Keratinocyte (primary cell): ENCODE data around the gene SLC35B2. TPM values are rescaled to one million over a fixed set of nuclear protein-coding genes. Genes with fewer than 3 reads are reported as not detected.

Experiments used
- DNase-seq: peaks from one replicate; pipeline ENCODE4 v3.0.0-alpha.2; 2011; ENCODE audit warnings: low read depth, missing footprints, low spot score
- FAIRE-seq: peaks from 2 replicates; lab custom pipeline; 2011; peaks lifted over from hg19 to GRCh38; lab: Jason Lieb, UNC
- H2AFZ ChIP-seq: 2 replicates; pipeline ENCODE4 v1.6.0; 2012; ENCODE audit warnings: low read length, control low read depth, inconsistent platforms; ENCODE audit not compliant: control insufficient read depth
- H3K27ac ChIP-seq: 2 replicates; pipeline ENCODE4 v1.5.1; 2011; ENCODE audit warnings: low read length; ENCODE audit not compliant: control insufficient read depth, insufficient read depth
- H3K27me3 ChIP-seq: 3 replicates; pipeline ENCODE4 v1.6.0; 2011; ENCODE audit warnings: low read length; ENCODE audit not compliant: control insufficient read depth, insufficient read depth; ENCODE audit errors: extremely low read depth
- H3K36me3 ChIP-seq, 2 experiments: 2 replicates in 1 of 2; 3 replicates in 1 of 2; pipeline ENCODE4 v1.5.1; 2011; ENCODE audit warnings: low read length in 2 of 2, mild to moderate bottlenecking in 1 of 2; ENCODE audit not compliant: control insufficient read depth in 2 of 2, insufficient read depth in 2 of 2; ENCODE audit errors: extremely low read depth in 1 of 2
- H3K4me1 ChIP-seq: 3 replicates; pipeline ENCODE4 v1.5.1; 2011; ENCODE audit warnings: low read length; ENCODE audit not compliant: control insufficient read depth, insufficient read depth; ENCODE audit errors: extremely low read depth
- H3K4me2 ChIP-seq: 3 replicates; pipeline ENCODE4 v1.6.0; 2011; ENCODE audit warnings: low read depth, low read length; ENCODE audit not compliant: control insufficient read depth, insufficient read depth; ENCODE audit errors: extremely low read depth
- H3K4me3 ChIP-seq, 3 experiments: fragments of 200-600 bp in 1 of 3; sonication (generic) in 1 of 3; 2 replicates in 2 of 3; 3 replicates in 1 of 3; pipeline ENCODE4 v1.5.1; 2011 to 2016; ENCODE audit warnings: low read length in 3 of 3, mild to moderate bottlenecking in 3 of 3, control low read depth in 2 of 3, inconsistent platforms in 1 of 3, low read depth in 1 of 3, mixed read lengths in 1 of 3, mixed run types in 1 of 3, moderate library complexity in 1 of 3; ENCODE audit not compliant: control insufficient read depth in 2 of 3, insufficient read depth in 2 of 3; ENCODE audit errors: extremely low read depth in 1 of 3
- H3K79me2 ChIP-seq: 2 replicates; pipeline ENCODE4 v1.6.0; 2012; ENCODE audit warnings: low read length; ENCODE audit not compliant: control insufficient read depth, insufficient read depth
- H3K9ac ChIP-seq: 3 replicates; pipeline ENCODE4 v1.6.0; 2011; ENCODE audit warnings: low read length; ENCODE audit not compliant: control insufficient read depth, insufficient read depth; ENCODE audit errors: extremely low read depth
- H3K9me1 ChIP-seq: 3 replicates; pipeline ENCODE4 v1.6.0; 2011; ENCODE audit warnings: low read length; ENCODE audit not compliant: control insufficient read depth, insufficient read depth; ENCODE audit errors: extremely low read depth
- H3K9me3 ChIP-seq: 2 replicates; pipeline ENCODE4 v1.5.1; 2012; ENCODE audit warnings: low read depth, low read length; ENCODE audit not compliant: control insufficient read depth
- H4K20me1 ChIP-seq: 3 replicates; pipeline ENCODE4 v1.6.0; 2011; ENCODE audit warnings: low read length; ENCODE audit not compliant: control insufficient read depth, insufficient read depth; ENCODE audit errors: extremely low read depth
- CTCF ChIP-seq, 3 experiments: IDR thresholded peaks in 1 of 3; conservative IDR thresholded peaks in 1 of 3; optimal IDR thresholded peaks in 1 of 3; 2 replicates in 2 of 3; 3 replicates in 1 of 3; pipeline versions ENCODE3 to v1.5.1; 2011; ENCODE audit warnings: low read length in 3 of 3, mild to moderate bottlenecking in 3 of 3, moderate library complexity in 2 of 3, control low read depth in 1 of 3, inconsistent platforms in 1 of 3; ENCODE audit not compliant: insufficient read depth in 2 of 3; ENCODE audit errors: extremely low read depth in 1 of 3
- EZH2 ChIP-seq: IDR thresholded peaks from one replicate; pipeline ENCODE4 v1.6.1; 2012; ENCODE audit warnings: inconsistent platforms, mild to moderate bottlenecking, low read length, moderate library complexity
- dilution Hi-C: fragments of 300-500 bp; cut with MboI; formaldehyde crosslinking; loops from one replicate; pipeline ENCODE4 v1.7.0; 2020; ENCODE audit warnings: low sequenced_read_pairs; ENCODE audit not compliant: extremely low pct_ligation_motif_present
- polyA plus RNA-seq, 5 experiments: library from polyadenylated mRNA; depleted of rRNA in 3 of 5; stranded (reverse) in 3 of 5; stranded (forward) in 1 of 5; unstranded in 1 of 5; fragments of >200 nt; gene quantifications; 1 replicate in 1 of 5; 2 replicates in 3 of 5; 3 replicates in 1 of 5; pipeline versions ENCODE4 v1.2.1 to v1.2.3, GENCODE V29; 2011 to 2012; ENCODE audit warnings: missing spikeins in 2 of 5, low read depth in 1 of 5, low replicate concordance in 1 of 5

Gene SLC35B2
- polyA plus RNA-seq, 1 donor (not counting 4 experiments of a cell fraction or from before 2014, with no cell fraction given) = 69.9 TPM

DNA sequence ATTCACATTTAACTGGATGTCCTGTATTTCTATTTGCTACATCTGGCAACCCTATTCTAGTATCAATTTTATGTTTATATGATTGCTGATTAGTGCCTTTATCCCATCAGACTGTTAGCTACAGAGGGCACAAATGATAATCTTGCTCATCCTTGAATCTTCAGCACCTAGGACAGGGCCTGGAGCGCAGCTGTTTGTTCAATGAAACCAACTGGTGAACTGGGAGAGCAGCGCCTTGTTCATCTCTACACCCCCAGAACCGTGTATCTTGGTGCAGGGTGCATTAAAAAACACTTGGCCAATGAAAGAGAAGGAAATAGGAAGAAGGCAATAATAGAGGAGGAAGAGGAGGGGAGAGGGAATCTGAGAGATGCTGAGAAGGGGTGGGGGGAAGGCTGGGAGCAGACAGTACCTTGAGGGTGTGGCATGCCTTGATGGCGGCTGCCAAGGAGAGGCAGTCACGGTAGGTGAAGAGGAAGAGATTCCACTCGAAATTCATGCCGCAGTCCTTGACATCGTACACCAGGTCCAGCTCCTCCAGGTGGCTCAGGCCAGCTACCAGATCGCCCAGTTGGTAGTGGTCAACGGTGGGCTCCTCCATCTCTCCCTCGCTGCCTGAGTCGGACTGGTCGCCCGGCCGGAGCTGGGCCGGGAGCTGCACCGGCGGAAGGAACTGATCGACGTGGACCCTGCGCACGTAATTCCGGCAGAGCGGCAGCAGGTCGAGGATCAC is 28.4 kb upstream of the SLC35B2 start:
- Histone ChIP-seq H3K27ac (no peak overlapping the region), H3K9me1 (no peaks in the 10 kb centered on the region), H2AFZ (no peak overlapping the region), H3K4me1 (no peaks in the 10 kb centered on the region), H3K27me3 (peaks cover 25% of the 10 kb centered on the region), H3K4me3 (no peak overlapping the region), H3K36me3 (no peaks in the 10 kb centered on the region), H3K79me2 (no peaks in the 10 kb centered on the region), H3K9me3 (no peaks in the 10 kb centered on the region), H3K9ac (no peak overlapping the region), H3K4me2 (no peak overlapping the region), H4K20me1 (no peaks in the 10 kb centered on the region)
- DNase-seq (no peak), FAIRE-seq (no peak)
- TF ChIP-seq EZH2 = no peak
- TF ChIP-seq CTCF (optimal IDR thresholded peaks at IDR 0.05 in 1 of 3, IDR thresholded peaks at IDR 0.05 in 1 of 3, conservative IDR thresholded peaks at IDR 0.05 in 1 of 3; ENCODE audit: extremely low read depth in 1 of 3, insufficient read depth in 2 of 3, low read length in 3 of 3) = no peak
- dilution Hi-C loops = no loop called here

DNA sequence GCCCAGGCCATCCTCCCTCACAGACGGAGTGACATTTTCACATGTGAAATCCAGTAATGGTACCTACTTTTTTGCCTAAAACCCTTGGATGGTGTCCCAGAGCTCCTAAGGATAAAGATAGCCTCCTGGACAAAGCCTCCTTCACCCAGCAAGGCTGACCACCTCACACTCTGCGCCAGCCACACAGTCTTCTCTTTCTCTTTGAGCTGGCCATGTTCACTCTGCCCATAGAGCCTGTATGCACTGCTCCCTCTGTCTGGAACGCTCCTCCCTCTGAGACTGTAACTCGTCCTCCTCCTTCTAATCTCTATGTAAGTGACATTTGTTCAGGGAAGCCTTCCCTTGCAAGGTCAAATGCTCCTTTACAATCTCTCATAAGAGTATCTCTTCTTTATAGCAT is 27.5 kb upstream of the SLC35B2 start:
- Histone ChIP-seq H3K27ac (no peak overlapping the region), H3K4me2 (no peak overlapping the region), H2AFZ (no peak overlapping the region), H3K9me3 (no peaks in the 10 kb centered on the region), H3K9ac (no peak overlapping the region), H4K20me1 (no peaks in the 10 kb centered on the region), H3K79me2 (no peaks in the 10 kb centered on the region), H3K36me3 (no peaks in the 10 kb centered on the region), H3K27me3 (peaks cover 17% of the 10 kb centered on the region), H3K4me1 (no peaks in the 10 kb centered on the region), H3K9me1 (no peaks in the 10 kb centered on the region), H3K4me3 (no peak overlapping the region)
- no peak for TF ChIP-seq CTCF (optimal IDR thresholded peaks at IDR 0.05 in 1 of 3, IDR thresholded peaks at IDR 0.05 in 1 of 3, conservative IDR thresholded peaks at IDR 0.05 in 1 of 3; ENCODE audit: extremely low read depth in 1 of 3, insufficient read depth in 2 of 3, low read length in 3 of 3)
- no peak for TF ChIP-seq EZH2
- dilution Hi-C loops = no loop called here
- no peak for DNase-seq
- no peak for FAIRE-seq
